Esophagus muscularis mucosa (tissue), 3 donors: ENCODE results near the gene DNMT3B.

Experiments used
- POLR2A ChIP-seq: fragments of 450-650 bp; IDR thresholded peaks from one replicate; pipeline ENCODE4 v1.6.1; 2017; ENCODE audit warnings: antibody characterized with exemption, moderate library complexity, mild to moderate bottlenecking, low read depth
- TF ChIP-seq, protein P1 (sequence below), 3 experiments: fragments of 200-600 bp in 2 of 3; fragments of 450-650 bp in 1 of 3; sonication (generic) in 2 of 3; IDR thresholded peaks; one replicate each; pipeline ENCODE4 v1.5.1; 2017 to 2019; ENCODE audit warnings: antibody characterized with exemption in 3 of 3, mild to moderate bottlenecking in 2 of 3, moderate library complexity in 1 of 3

DNA sequence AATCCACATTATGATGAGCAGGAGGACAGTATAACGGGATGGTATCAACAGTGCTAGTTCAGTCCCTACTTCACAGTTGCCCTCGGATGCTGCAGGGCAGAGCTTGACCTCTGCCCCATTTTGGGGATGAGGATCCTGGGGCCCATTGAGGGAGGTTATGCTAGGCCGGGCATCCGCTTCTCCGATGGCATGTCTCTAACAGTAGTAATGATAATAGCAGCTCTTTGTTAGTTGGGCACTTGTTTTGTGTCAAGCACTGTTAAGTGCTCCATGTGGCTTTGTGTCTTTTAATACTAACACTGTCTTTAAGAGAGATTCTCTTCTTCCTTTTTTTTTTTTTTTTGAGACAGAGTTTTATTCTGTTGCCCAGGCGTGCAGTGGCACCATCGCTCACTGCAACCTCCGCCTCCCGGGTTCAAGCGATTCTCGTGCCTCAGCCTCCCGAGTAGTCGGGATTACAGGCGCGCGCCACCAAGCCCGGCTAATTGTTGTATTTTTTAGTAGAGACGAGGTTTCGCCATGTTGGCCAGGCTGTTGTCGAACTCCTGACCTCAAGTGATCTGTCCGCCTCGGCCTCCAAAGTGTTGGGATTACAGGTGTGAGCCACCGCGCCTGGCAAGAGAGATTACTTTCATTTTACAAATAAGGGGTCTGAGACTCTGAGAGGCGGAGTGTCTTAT, 58.7 kb downstream of the DNMT3B start:
- no peak for TF ChIP-seq POLR2A
- TF ChIP-seq, protein P1, sequence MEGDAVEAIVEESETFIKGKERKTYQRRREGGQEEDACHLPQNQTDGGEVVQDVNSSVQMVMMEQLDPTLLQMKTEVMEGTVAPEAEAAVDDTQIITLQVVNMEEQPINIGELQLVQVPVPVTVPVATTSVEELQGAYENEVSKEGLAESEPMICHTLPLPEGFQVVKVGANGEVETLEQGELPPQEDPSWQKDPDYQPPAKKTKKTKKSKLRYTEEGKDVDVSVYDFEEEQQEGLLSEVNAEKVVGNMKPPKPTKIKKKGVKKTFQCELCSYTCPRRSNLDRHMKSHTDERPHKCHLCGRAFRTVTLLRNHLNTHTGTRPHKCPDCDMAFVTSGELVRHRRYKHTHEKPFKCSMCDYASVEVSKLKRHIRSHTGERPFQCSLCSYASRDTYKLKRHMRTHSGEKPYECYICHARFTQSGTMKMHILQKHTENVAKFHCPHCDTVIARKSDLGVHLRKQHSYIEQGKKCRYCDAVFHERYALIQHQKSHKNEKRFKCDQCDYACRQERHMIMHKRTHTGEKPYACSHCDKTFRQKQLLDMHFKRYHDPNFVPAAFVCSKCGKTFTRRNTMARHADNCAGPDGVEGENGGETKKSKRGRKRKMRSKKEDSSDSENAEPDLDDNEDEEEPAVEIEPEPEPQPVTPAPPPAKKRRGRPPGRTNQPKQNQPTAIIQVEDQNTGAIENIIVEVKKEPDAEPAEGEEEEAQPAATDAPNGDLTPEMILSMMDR (IDR thresholded peaks at IDR 0.05), result no peak
